ENCODE results near the gene CASQ1. TPM values are rescaled to one million over a fixed set of nuclear protein-coding genes. Genes with fewer than 3 reads are reported as not detected.

Gene CASQ1
- polyA plus RNA-seq, result 3.3 and 18.4 TPM in 2 replicates

GRCh38 chr1:160189649-160190625 is at the start of gene CASQ1:
TSS of gene CASQ1 (plus strand) at chr1:160190575. CDS start at chr1:160190752, 177 bp downstream.

GRCh38 chr1:160151303-160151702 is 39.1 kb upstream of the CASQ1 start, which contains the start of gene ATP1A4:
TSS of gene ATP1A4 (plus strand) at chr1:160151603. CDS start at chr1:160152041, 438 bp downstream.

GRCh38 chr1:160205242-160206035 is 15.1 kb downstream of the CASQ1 start, which contains the start of gene PEA15:
TSS of gene PEA15 (plus strand) at chr1:160205384. CDS start at chr1:160211545, 6,161 bp downstream.

Other genes with a start within 250 kb of the CASQ1 start
- not detected in 2 replicates for gene IGSF9, start 245.0 kb upstream of the CASQ1 start, polyA plus RNA-seq
- gene SLAMF9, start 236.3 kb upstream of the CASQ1 start, polyA plus RNA-seq, result not detected in 2 replicates
- 8.0 and 10.7 TPM in 2 replicates for gene PIGM, start 158.6 kb upstream of the CASQ1 start, polyA plus RNA-seq
- gene KCNJ10, start 120.4 kb upstream of the CASQ1 start, polyA plus RNA-seq, result 17.9 and 18.7 TPM in 2 replicates
- gene KCNJ9, start 109.0 kb upstream of the CASQ1 start, polyA plus RNA-seq, result 12.2 and 16.6 TPM in 2 replicates
- gene IGSF8, start 92.0 kb upstream of the CASQ1 start, polyA plus RNA-seq, result 6.4 and 17.5 TPM in 2 replicates
- 60.5 and 65.4 TPM in 2 replicates for gene ATP1A2, start 74.8 kb upstream of the CASQ1 start, polyA plus RNA-seq
- not detected in 2 replicates for gene ATP1A4, start 39.0 kb upstream of the CASQ1 start, polyA plus RNA-seq
- gene PEA15, start 14.8 kb downstream of the CASQ1 start, polyA plus RNA-seq, result 95.5 and 102 TPM in 2 replicates
- 39.7 and 44.8 TPM in 2 replicates for gene DCAF8, start 72.0 kb downstream of the CASQ1 start, polyA plus RNA-seq
- gene PEX19, start 94.6 kb downstream of the CASQ1 start, polyA plus RNA-seq, result 19.3 and 21.9 TPM in 2 replicates
- gene COPA, start 152.7 kb downstream of the CASQ1 start, polyA plus RNA-seq, result 54.6 and 87.0 TPM in 2 replicates
- gene NCSTN, start 152.8 kb downstream of the CASQ1 start, polyA plus RNA-seq, result 45.3 and 55.4 TPM in 2 replicates
- gene NHLH1, start 176.5 kb downstream of the CASQ1 start, polyA plus RNA-seq, result 1.7 and 4.6 TPM in 2 replicates
- gene VANGL2, start 210.0 kb downstream of the CASQ1 start, polyA plus RNA-seq, result not detected in 2 replicates